ENCODE results near the gene ZBTB20.

ZBTB20 gene

GRCh38 chr3:114504941-114505628 is 642.0 kb downstream of the ZBTB20 start:
- in situ Hi-C loops (cut with HindIII; ENCODE audit: low pct_unique_long_range_greater_than_20kb, low sequenced_read_pairs), result no loop called here
- no peak for DNase-seq (ENCODE audit: low read depth in 1 of 2, low spot score in 1 of 2)
- TF ChIP-seq JUND (IDR thresholded peaks at IDR 0.05; ENCODE audit: low read depth), result no peak

GRCh38 chr3:114502204-114502603 is 644.9 kb downstream of the ZBTB20 start:
- no peak for DNase-seq (ENCODE audit: low read depth in 1 of 2, low spot score in 1 of 2)
- no peak for TF ChIP-seq JUND (IDR thresholded peaks at IDR 0.05; ENCODE audit: low read depth)
- in situ Hi-C loops (cut with HindIII; ENCODE audit: low pct_unique_long_range_greater_than_20kb, low sequenced_read_pairs), result no loop called here

GRCh38 chr3:114499976-114500375 is 647.1 kb downstream of the ZBTB20 start:
- no peak for TF ChIP-seq JUND (IDR thresholded peaks at IDR 0.05; ENCODE audit: low read depth)
- in situ Hi-C loops (cut with HindIII; ENCODE audit: low pct_unique_long_range_greater_than_20kb, low sequenced_read_pairs), result no loop called here
- DNase-seq (ENCODE audit: low read depth in 1 of 2, low spot score in 1 of 2), result no peak

GRCh38 chr3:114498539-114499370 is 648.3 kb downstream of the ZBTB20 start:
- no peak for DNase-seq (ENCODE audit: low read depth in 1 of 2, low spot score in 1 of 2)
- TF ChIP-seq JUND (IDR thresholded peaks at IDR 0.05; ENCODE audit: low read depth), result no peak
- in situ Hi-C loops (cut with HindIII; ENCODE audit: low pct_unique_long_range_greater_than_20kb, low sequenced_read_pairs), result no loop called here

GRCh38 chr3:114496874-114497273 is 650.2 kb downstream of the ZBTB20 start:
- in situ Hi-C loops (cut with HindIII; ENCODE audit: low pct_unique_long_range_greater_than_20kb, low sequenced_read_pairs), result no loop called here
- no peak for TF ChIP-seq JUND (IDR thresholded peaks at IDR 0.05; ENCODE audit: low read depth)
- DNase-seq (ENCODE audit: low read depth in 1 of 2, low spot score in 1 of 2), result no peak

- no peak for DNase-seq (ENCODE audit: low read depth in 1 of 2, low spot score in 1 of 2)
- in situ Hi-C loops (cut with HindIII; ENCODE audit: low pct_unique_long_range_greater_than_20kb, low sequenced_read_pairs), result no loop called here
- no peak for TF ChIP-seq JUND (IDR thresholded peaks at IDR 0.05; ENCODE audit: low read depth)
Observed at GRCh38 chr3:114496466-114496865, 650.6 kb downstream of the ZBTB20 start.

GRCh38 chr3:114496021-114496434 is 651.1 kb downstream of the ZBTB20 start:
- TF ChIP-seq JUND (IDR thresholded peaks at IDR 0.05; ENCODE audit: low read depth), result no peak
- DNase-seq (ENCODE audit: low read depth in 1 of 2, low spot score in 1 of 2), result no peak
- in situ Hi-C loops (cut with HindIII; ENCODE audit: low pct_unique_long_range_greater_than_20kb, low sequenced_read_pairs), result no loop called here

- TF ChIP-seq JUND (IDR thresholded peaks at IDR 0.05; ENCODE audit: low read depth), result no peak
- DNase-seq (ENCODE audit: low read depth in 1 of 2, low spot score in 1 of 2), result no peak
- in situ Hi-C loops (cut with HindIII; ENCODE audit: low pct_unique_long_range_greater_than_20kb, low sequenced_read_pairs), result no loop called here
Observed at GRCh38 chr3:114494498-114494897, 652.6 kb downstream of the ZBTB20 start.

GRCh38 chr3:114490829-114491228 is 656.3 kb downstream of the ZBTB20 start:
- no peak for DNase-seq (ENCODE audit: low read depth in 1 of 2, low spot score in 1 of 2)
- in situ Hi-C loops (cut with HindIII; ENCODE audit: low pct_unique_long_range_greater_than_20kb, low sequenced_read_pairs), result no loop called here

GRCh38 chr3:114487502-114487901 is 659.6 kb downstream of the ZBTB20 start:
- in situ Hi-C loops (cut with HindIII; ENCODE audit: low pct_unique_long_range_greater_than_20kb, low sequenced_read_pairs), result no loop called here
- TF ChIP-seq JUND (IDR thresholded peaks at IDR 0.05; ENCODE audit: low read depth), result no peak

More at GRCh38 chr3:114490829-114491228, 656.3 kb downstream of the ZBTB20 start:
- TF ChIP-seq JUND (IDR thresholded peaks at IDR 0.05; ENCODE audit: low read depth), result no peak

GRCh38 chr3:114484919-114485318 is 662.2 kb downstream of the ZBTB20 start:
- no peak for DNase-seq (ENCODE audit: low read depth in 1 of 2, low spot score in 1 of 2)

More at GRCh38 chr3:114487502-114487901, 659.6 kb downstream of the ZBTB20 start:
- DNase-seq (ENCODE audit: low read depth in 1 of 2, low spot score in 1 of 2), result no peak

GRCh38 chr3:114481113-114481512 is 666.0 kb downstream of the ZBTB20 start:
- TF ChIP-seq JUND (IDR thresholded peaks at IDR 0.05; ENCODE audit: low read depth), result no peak
- DNase-seq (ENCODE audit: low read depth in 1 of 2, low spot score in 1 of 2), result no peak
- in situ Hi-C loops (cut with HindIII; ENCODE audit: low pct_unique_long_range_greater_than_20kb, low sequenced_read_pairs), result no loop called here

More at GRCh38 chr3:114484919-114485318, 662.2 kb downstream of the ZBTB20 start:
- TF ChIP-seq JUND (IDR thresholded peaks at IDR 0.05; ENCODE audit: low read depth), result no peak
- in situ Hi-C loops (cut with HindIII; ENCODE audit: low pct_unique_long_range_greater_than_20kb, low sequenced_read_pairs), result no loop called here

- TF ChIP-seq JUND (IDR thresholded peaks at IDR 0.05; ENCODE audit: low read depth), result no peak
- in situ Hi-C loops (cut with HindIII; ENCODE audit: low pct_unique_long_range_greater_than_20kb, low sequenced_read_pairs), result no loop called here
- no peak for DNase-seq (ENCODE audit: low read depth in 1 of 2, low spot score in 1 of 2)
Observed at GRCh38 chr3:114480442-114480841, 666.6 kb downstream of the ZBTB20 start.
